Amniotic stem cell (primary cell): ENCODE data around the gene TAF5L.

Experiments used
- DNase-seq: peaks from one replicate; lab custom pipeline; 2025; lab: John Stamatoyannopoulos, UW

TAF5L gene

DNA sequence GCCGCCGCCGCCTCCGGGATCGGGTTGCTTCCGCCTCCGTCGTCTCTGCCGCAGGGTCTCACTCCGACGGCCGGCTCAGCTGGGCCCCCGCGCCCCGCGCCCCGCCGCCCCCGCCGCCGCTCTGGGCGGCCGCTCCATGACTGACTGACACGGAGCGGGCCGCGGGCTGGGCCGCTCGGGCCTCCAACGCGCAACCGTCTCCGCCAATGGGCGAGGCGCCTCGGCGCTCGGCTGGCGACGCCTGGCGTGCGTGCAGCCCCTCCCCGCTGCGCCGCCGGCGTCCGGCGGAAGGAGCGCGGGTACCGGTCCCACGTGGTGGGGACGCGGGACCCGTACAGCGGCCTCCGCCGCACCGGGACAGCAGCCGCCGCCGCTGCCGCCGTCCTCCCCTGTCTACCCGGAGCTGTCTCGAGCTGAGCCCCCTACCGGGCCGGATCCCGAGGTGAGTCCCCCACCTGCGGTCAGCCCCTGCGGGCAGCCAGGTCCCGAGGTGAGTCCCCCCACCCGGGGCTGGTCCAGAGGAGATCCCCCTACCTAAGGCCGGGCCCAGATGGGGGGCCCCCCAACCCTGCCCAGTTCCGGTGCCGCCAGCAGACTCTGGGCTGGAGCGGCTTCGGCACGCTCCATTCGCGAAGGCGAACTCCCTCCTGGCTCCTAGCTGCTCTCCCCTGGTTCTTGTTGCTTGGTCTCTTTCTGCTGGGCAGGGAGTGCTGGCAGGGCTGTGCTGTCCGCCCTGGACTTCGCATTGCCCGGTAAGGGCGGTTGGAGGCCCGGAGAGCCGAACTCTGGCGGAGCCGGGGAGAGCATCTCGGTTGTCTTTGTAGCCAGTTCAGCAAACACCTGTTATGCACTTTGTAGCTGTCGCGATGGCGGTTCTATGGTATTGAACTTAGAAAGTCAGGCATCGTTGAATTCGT, at the start of gene TAF5L, which contains the start of gene URB2:
TAF5L (minus strand) TSS at position 208 of the 917 bp plus-strand sequence. CDS start 11,640 bp downstream, outside the sequence.
URB2 (plus strand) TSS at position 333 of the 917 bp plus-strand sequence. CDS start 1,387 bp downstream, outside the sequence.
- peak; percentile 81 for DNase-seq

- DNase-seq = no peak
Measured at GRCh38 chr1:229675396-229675795, 49.5 kb upstream of the TAF5L start.

DNA sequence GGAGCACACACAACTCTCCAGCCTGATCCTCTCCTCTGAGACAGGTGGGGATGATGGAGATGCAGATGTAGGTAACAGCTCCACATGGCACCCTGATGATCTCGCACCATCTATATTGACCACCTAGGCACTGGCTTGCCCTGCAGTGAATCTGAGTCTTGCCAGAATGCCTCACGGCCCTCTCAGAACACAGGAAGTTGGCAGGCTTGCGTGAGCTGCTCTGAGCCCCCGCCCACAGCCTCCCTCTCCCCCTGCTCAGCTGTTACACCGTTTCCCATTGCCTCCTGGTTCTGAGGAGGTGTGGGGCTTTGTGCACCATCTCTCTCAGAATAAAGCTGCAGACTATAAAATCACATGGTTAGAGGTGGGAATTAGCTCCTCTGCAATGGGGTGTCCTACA, 48.1 kb upstream of the TAF5L start:
- no peak for DNase-seq

DNA sequence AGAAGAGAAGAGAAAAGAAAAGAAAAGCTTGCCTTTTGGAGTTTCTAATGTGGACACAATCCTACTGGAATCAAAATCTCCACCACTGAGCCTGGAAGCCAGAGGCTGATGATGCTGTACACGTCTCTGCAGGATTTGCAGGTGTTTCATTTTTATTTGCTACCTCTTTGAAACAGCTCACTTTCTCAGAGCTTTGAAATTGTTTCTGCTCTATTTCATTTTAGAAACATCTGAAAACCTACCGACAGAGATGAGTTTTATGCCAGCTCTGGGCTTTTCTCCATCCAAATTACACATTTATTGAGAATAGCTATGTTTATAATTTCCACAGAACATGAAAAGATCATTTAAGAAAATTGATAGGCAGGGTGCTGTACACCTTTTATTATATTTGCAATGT, 46.3 kb upstream of the TAF5L start:
- DNase-seq = no peak

GRCh38 chr1:229671310-229671709, 45.4 kb upstream of the TAF5L start:
- no peak for DNase-seq

DNA sequence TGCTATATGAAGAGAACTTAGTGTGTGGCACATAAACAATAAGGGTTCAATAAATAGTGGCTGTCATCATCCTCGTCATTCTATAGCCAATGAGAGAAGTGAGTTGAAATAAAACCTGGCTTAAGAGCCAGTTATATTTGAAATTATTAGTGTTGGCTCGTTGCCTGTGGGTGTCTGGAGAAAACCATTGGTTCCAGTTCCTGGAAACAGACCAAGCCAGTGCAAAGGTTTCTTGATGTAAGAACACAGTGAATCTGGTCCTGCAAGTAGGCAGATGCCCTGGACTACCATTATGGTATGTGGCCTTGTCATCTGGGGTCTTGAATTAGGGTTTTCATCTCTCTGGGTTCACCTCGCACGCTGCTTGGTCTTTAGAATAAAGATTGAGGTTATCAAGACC, 43.4 kb upstream of the TAF5L start:
- DNase-seq = no peak

- DNase-seq = no peak
Measured at GRCh38 chr1:229666585-229666984, 40.7 kb upstream of the TAF5L start.

- no peak for DNase-seq
Measured at GRCh38 chr1:229665912-229666558, 40.1 kb upstream of the TAF5L start.

GRCh38 chr1:229664133-229664689, 38.3 kb upstream of the TAF5L start:
- no peak for DNase-seq

GRCh38 chr1:229661897-229662296, 36.0 kb upstream of the TAF5L start:
- no peak for DNase-seq

DNA sequence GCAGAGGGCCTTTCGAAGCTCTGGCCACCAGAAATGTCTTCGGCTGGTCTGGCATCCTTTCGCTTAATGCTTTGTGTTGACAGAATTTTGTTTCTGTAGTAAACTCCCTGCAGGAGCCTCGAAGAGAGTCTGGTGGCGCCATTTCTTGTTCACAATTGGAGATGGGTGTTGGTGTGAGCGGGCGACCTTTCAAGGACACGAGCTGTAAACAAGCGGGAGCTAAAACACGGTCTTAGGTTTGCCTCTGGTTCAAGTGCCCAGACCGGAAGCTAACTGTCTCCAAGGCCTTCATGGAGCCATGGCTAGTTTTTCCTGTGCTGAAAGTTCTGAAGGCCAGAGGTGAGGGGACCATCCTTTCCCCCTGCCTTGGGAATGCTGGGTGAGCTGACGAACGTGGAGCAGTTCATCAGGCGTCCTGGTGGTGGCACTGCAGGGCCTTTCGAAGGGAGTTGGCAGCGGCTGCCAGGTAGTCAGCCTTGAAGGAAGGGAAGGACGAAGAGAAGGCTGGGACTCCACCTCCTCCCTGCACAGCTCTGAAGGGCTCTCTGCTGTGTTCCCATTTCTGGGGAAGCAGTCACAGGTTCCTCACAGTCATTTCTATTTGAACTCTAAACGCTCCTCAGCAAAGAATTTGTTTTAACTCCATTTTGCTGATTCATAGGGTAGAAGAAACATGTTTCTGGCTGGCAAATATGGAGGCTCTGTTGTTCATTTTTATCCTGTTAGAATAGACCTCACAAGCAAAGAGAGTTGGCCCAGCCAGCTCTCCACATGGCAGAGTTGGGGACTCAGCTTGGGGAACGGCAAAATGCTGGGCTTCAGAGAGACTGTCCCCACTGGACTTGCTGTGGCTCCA, 35.3 kb upstream of the TAF5L start:
- DNase-seq = peak; percentile 33

- DNase-seq = no peak
Measured at GRCh38 chr1:229657993-229658755, 32.3 kb upstream of the TAF5L start.

GRCh38 chr1:229655781-229656180, 29.9 kb upstream of the TAF5L start:
- DNase-seq = no peak

- no peak for DNase-seq
Measured at GRCh38 chr1:229653420-229653819, 27.5 kb upstream of the TAF5L start.

GRCh38 chr1:229651546-229651945, 25.6 kb upstream of the TAF5L start:
- DNase-seq = no peak

DNA sequence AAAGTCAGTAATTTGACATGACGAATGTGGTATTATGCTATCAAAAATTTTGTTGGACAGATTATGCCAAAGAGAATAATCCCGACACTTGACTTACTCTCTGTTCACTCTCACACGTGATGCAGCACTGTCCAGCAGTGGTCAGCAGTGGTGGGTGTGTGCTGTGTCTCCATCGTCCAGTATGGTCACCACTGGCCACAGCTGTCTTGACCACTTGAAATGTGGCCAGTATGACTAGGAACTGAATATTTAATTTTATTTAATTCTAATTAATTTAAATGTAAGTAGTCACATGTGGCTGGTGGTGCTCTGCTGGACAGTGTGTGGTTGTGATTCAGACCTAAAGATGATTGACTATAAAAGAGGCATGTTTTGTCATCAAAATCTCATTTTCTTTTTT, 24.1 kb upstream of the TAF5L start:
- DNase-seq = no peak

- DNase-seq = no peak
Measured at GRCh38 chr1:229648406-229648805, 22.5 kb upstream of the TAF5L start.

- no peak for DNase-seq
Measured at GRCh38 chr1:229645324-229645993, 19.5 kb upstream of the TAF5L start.

DNA sequence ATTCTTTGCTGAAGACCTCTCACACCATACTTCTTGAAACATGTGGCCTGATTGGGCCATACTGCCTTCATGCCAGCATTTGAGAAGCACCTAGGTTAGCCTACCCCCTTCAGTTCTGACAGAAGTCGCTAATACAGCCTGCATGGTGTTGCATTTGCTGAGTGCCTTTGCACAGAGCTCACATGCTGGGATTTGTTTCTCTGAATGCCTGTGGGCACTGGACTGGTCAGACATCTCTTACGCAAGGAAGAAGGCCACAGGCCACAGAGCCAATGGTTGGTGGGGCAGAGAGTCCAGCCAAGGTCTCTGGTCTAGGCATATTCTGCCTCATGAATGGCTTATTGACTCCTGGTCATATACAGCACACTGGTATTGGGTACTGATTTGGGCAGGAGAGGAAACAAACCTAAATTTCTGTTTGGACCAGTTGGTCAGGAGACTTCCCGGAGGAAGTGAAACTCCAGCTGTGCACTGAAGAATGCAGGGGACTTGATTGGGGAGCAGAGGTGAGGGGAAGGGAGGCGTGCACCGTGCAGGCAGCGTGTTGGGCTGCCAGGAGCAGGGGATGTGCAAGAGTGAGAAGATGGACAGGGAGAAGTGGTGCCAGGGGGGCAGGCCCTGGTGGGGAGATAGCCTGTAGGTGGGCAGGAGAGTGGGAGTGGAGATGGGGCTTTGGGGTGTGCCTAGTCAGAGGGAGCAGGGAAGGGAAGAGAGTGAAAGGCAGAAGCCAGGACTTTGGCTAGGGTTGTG, 18.2 kb upstream of the TAF5L start:
- DNase-seq = no peak

- no peak for DNase-seq
Measured at GRCh38 chr1:229642970-229643369, 17.0 kb upstream of the TAF5L start.
